ENCODE measurements around the gene AGER. TPM values are rescaled to one million over a fixed set of nuclear protein-coding genes. Genes with fewer than 3 reads are reported as not detected.

Gene AGER
- polyA plus RNA-seq, 3 donors: 2.6 to 3.3 (median 3.1) TPM

- H3K27ac ChIP-seq (ENCODE audit: low read depth, low read length): no peak overlapping the region
Measured at GRCh38 chr6:32137454-32137853, 46.6 kb downstream of the AGER start.

GRCh38 chr6:32133786-32134185 lies 50.3 kb downstream of the AGER start:
- H3K27ac ChIP-seq (ENCODE audit: low read depth, low read length): no peak overlapping the region
- WGBS, 3 donors: 77 to 82% (median 81%) methylated on average over 4 of the region's 4 CpGs

- no peak overlapping the region for H3K27ac ChIP-seq (ENCODE audit: low read depth, low read length)
Measured at GRCh38 chr6:32132110-32132509, 51.9 kb downstream of the AGER start.

- WGBS, 3 donors: 81 to 93% (median 92%) methylated on average over 14 of the region's 14 CpGs
- H3K27ac ChIP-seq (ENCODE audit: low read depth, low read length): no peak overlapping the region
Measured at GRCh38 chr6:32131439-32131948, 52.6 kb downstream of the AGER start.

Other genes starting within 250 kb of the AGER start
- 100 to 1,000 TPM in 1 of 3 donors, 10 to 100 TPM in 2; 23.8 to 211 (median 49.8) TPM for gene CFB, start 238.2 kb downstream of the AGER start, polyA plus RNA-seq
- gene NELFE, start 225.3 kb downstream of the AGER start, polyA plus RNA-seq: 10 to 100 TPM; 38.8 to 60.8 (median 53.2) TPM
- gene SKIC2, start 225.1 kb downstream of the AGER start, polyA plus RNA-seq: 10 to 100 TPM; 28.7 to 62.6 (median 59.6) TPM
- 10 to 100 TPM; 10.4 to 20.8 (median 15.8) TPM for gene DXO, start 212.1 kb downstream of the AGER start, polyA plus RNA-seq
- gene C4A, start 202.2 kb downstream of the AGER start, polyA plus RNA-seq: 100 to 1,000 TPM in 2 of 3 donors, 10 to 100 TPM in 1; 20.8 to 180 (median 112) TPM
- 100 to 1,000 TPM in 1 of 3 donors, 10 to 100 TPM in 2; 22.4 to 207 (median 93.8) TPM for gene C4B, start 169.5 kb downstream of the AGER start, polyA plus RNA-seq
- gene CYP21A2, start 145.8 kb downstream of the AGER start, polyA plus RNA-seq: 1 to 10 TPM in 2 of 3 donors, under 1 TPM in 1; 0.71 to 2.1 (median 1.4) TPM
- gene TNXB, start 74.9 kb downstream of the AGER start, polyA plus RNA-seq: 10 to 100 TPM in 2 of 3 donors, 1 to 10 TPM in 1; 5.3 to 65.0 (median 47.4) TPM
- gene ATF6B, start 56.0 kb downstream of the AGER start, polyA plus RNA-seq: 10 to 100 TPM; 36.8 to 53.4 (median 38.2) TPM
- 1 to 10 TPM; 3.3 to 5.0 (median 4.3) TPM for gene FKBPL, start 54.0 kb downstream of the AGER start, polyA plus RNA-seq
- 1 to 10 TPM in 2 of 3 donors, under 1 TPM in 1; 0.70 to 5.6 (median 1.4) TPM for gene PRRT1, start 32.3 kb downstream of the AGER start, polyA plus RNA-seq
- gene PPT2, start 30.1 kb downstream of the AGER start, polyA plus RNA-seq: 10 to 100 TPM in 2 of 3 donors, 1 to 10 TPM in 1; 6.3 to 18.5 (median 13.2) TPM
- 10 to 100 TPM in 2 of 3 donors, 1 to 10 TPM in 1; 5.3 to 49.7 (median 12.4) TPM for gene EGFL8, start 19.7 kb downstream of the AGER start, polyA plus RNA-seq
- 10 to 100 TPM; 19.9 to 56.3 (median 43.1) TPM for gene AGPAT1, start 8.2 kb downstream of the AGER start, polyA plus RNA-seq
- 10 to 100 TPM; 37.7 to 82.3 (median 49.6) TPM for gene RNF5, start 5.8 kb downstream of the AGER start, polyA plus RNA-seq
- gene PBX2, start 5.9 kb upstream of the AGER start, polyA plus RNA-seq: 10 to 100 TPM; 19.0 to 60.2 (median 33.5) TPM
- 10 to 100 TPM in 2 of 3 donors, 1 to 10 TPM in 1; 3.9 to 71.0 (median 27.7) TPM for gene GPSM3, start 8.4 kb upstream of the AGER start, polyA plus RNA-seq
- gene NOTCH4, start 39.8 kb upstream of the AGER start, polyA plus RNA-seq: 100 to 1,000 TPM in 1 of 3 donors, 10 to 100 TPM in 2; 11.7 to 171 (median 44.5) TPM
- not detected for gene TSBP1, start 187.7 kb upstream of the AGER start, polyA plus RNA-seq
- gene BTNL2, start 222.9 kb upstream of the AGER start, polyA plus RNA-seq: not detected

All from adipose tissue (tissue), 3 donors.